HG03159 (cell line): ENCODE results near the gene F7.

Source experiments
- ATAC-seq: cut with Tn5 transposase; IDR thresholded peaks from one replicate; pipeline ENCODE4 v1.9.1; 2021; ENCODE audit warnings: mild to moderate bottlenecking, moderate library complexity; ENCODE audit not compliant: unreplicated experiment

Gene F7

DNA sequence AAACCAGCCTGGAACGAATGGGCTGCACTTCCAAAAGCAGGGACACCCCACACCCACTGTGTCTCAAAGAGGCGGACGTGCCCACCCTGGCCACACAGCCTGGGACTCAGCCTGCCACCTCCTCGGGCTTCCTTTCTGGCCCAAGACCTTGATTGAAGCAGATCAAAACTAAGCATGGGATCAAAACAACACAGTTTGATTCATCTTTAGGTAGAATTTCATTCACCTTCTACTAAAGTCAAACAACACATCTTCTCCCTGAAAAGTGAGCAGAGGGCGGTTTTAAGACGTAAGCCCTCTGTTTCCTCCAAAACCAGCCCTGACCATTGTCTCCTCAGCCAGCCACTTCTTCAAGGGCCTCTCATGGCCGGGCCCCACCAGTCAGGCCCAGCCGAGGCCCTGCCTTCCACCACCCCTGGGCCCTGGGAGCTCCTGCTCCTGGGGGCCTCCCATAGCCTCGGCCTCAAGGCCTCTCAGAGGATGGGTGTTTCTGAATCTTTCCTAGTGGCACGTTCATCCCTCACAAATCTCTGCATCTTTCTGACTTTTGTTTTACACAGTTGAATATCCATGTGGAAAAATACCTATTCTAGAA lies 10.7 kb downstream of the F7 start:
- ATAC-seq: no peak

DNA sequence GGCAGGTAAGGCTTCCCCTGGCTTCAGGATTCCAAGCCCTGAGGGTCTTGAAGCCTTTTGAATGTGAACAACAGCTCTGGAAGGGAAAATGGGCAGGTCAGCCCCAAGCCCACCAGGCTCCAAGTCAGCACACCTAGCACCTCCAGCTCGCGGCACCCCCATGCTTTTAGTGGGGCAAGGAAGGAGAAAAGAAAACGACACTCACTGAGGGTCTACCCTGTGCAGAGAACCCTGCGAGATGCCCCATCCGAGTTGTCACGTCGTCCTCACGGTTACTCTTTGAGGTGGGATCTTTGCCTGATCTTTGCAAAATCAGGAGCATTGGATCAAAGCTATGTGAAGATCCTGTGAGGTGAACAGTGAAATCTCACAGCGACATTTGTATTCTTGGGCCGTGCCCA lies 11.3 kb downstream of the F7 start:
- no peak for ATAC-seq

DNA sequence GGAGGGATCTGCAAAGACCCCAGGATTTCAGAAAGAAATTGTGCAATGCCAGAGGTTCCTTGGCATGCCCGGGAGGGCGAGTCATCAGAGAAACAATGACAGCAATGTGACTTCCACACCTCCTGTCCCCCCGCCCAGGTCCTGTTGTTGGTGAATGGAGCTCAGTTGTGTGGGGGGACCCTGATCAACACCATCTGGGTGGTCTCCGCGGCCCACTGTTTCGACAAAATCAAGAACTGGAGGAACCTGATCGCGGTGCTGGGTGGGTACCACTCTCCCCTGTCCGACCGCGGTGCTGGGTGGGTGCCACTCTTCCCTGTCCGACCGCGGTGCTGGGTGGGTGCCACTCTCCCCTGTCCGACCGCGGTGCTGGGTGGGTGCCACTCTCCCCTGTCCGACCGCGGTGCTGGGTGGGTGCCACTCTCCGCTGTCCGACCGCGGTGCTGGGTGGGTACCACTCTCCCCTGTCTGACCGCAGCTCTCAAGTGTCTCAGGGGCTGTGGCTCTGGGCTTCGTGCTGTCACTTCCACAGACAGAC lies 11.8 kb downstream of the F7 start:
- no peak for ATAC-seq

DNA sequence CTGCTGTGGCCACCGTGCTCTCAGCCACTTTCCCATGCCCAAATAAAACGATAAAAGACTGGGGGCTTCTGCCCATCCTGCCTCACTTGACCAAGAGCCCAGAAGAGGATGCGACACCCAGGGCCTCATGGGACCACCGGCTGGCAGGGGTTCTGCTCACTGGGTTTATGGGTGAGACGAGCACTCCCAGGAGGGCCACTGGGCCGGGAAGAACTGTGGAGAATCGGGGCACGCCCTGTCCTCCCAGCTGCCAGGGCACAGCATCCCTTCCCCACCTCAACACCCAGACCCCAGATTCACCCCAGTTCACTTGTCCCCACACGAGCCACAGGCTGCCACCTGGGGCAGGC lies 12.3 kb downstream of the F7 start:
- no peak for ATAC-seq

DNA sequence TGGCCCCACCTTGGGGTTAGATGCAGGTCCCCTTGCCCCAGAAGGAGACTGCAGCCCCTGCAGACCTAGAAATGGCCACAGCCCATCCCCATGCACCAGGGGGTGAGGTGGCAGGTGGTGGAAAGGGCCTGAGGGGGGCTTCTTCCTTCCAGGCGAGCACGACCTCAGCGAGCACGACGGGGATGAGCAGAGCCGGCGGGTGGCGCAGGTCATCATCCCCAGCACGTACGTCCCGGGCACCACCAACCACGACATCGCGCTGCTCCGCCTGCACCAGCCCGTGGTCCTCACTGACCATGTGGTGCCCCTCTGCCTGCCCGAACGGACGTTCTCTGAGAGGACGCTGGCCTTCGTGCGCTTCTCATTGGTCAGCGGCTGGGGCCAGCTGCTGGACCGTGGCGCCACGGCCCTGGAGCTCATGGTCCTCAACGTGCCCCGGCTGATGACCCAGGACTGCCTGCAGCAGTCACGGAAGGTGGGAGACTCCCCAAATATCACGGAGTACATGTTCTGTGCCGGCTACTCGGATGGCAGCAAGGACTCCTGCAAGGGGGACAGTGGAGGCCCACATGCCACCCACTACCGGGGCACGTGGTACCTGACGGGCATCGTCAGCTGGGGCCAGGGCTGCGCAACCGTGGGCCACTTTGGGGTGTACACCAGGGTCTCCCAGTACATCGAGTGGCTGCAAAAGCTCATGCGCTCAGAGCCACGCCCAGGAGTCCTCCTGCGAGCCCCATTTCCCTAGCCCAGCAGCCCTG lies 12.8 kb downstream of the F7 start:
- ATAC-seq: no peak

DNA sequence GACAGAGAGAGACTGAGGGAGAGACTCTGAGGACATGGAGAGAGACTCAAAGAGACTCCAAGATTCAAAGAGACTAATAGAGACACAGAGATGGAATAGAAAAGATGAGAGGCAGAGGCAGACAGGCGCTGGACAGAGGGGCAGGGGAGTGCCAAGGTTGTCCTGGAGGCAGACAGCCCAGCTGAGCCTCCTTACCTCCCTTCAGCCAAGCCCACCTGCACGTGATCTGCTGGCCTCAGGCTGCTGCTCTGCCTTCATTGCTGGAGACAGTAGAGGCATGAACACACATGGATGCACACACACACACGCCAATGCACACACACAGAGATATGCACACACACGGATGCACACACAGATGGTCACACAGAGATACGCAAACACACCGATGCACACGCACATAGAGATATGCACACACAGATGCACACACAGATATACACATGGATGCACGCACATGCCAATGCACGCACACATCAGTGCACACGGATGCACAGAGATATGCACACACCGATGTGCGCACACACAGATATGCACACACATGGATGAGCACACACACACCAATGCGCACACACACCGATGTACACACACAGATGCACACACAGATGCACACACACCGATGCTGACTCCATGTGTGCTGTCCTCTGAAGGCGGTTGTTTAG lies 13.7 kb downstream of the F7 start:
- no peak for ATAC-seq

DNA sequence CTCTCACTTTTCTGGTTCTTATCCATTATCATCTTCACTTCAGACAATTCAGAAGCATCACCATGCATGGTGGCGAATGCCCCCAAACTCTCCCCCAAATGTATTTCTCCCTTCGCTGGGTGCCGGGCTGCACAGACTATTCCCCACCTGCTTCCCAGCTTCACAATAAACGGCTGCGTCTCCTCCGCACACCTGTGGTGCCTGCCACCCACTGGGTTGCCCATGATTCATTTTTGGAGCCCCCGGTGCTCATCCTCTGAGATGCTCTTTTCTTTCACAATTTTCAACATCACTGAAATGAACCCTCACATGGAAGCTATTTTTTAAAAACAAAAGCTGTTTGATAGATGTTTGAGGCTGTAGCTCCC lies 14.2 kb downstream of the F7 start:
- ATAC-seq: no peak

DNA sequence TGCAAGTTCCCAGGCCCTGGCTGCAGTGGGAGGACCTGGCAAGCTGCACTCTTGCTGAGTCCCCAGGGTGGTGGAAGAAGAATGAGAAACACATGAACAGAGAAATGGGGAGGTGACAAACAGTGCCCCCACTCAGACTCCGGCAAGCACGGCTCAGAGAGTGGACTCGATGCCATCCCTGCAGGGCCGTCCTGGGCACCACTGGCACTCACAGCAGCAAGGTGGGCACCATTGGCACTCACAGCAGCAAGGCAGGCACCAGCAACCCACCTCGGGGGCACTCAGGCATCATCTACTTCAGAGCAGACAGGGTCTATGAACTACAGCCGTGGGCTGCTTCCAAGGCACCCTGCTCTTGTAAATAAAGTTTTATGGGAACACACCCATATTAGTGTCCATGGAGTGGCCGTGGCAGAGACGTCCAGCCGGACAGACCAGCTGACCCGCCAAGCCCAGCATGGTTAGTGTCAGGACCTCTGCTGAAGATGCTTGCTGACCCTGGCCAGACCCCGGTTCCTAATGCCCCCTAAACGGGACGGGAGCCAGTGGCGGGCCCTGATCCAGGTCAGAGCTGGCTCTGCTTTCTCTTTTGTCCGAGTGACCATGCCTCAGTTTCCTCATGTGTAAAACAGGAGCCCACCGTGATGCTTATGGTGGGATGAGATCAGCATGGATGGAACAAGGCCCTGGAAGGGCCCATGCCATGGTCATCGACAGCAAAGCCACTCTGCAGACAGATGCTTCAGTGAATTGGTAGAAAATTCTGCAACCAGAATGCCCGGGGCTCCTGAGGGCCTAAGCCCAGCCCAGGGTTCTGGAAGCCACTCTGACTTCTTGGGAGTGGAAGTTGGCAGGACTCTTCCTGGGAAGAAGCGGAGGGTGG lies 14.9 kb downstream of the F7 start:
- no peak for ATAC-seq

DNA sequence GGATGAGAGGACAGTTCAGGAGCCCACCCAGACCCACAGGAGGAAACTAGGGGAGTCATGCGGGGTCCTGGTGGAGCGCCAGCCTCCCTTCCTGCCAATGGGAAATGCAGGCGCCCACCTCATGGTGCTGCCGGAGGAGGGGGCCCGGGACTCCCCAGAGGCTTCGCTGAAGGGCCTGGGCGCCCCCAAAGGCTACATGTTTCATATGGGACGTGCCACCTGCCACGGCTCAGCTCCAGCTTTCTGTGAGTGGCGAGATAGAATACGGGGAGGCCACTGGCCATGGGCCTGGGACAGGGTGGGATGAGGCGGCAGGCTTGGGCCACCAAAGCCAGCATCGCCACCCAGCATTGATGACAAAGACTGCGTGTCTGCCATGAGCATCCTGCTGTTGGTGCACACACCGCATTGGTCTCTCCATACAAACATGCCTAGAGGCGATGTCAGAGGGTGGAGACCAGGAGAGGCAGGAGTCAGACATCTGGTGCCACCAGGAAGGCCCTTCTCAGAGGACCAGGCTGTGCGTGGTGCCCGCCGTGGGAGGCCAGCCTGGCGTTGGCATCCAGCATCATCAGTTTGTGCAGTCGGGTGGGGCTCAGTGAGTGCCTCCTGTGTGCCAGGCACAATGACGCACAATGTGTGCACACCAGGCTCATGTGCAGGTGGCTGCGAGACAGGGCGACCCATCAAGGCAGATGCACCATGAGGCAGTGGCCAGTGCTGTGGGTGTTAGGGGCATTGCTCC lies 15.8 kb downstream of the F7 start:
- no peak for ATAC-seq

DNA sequence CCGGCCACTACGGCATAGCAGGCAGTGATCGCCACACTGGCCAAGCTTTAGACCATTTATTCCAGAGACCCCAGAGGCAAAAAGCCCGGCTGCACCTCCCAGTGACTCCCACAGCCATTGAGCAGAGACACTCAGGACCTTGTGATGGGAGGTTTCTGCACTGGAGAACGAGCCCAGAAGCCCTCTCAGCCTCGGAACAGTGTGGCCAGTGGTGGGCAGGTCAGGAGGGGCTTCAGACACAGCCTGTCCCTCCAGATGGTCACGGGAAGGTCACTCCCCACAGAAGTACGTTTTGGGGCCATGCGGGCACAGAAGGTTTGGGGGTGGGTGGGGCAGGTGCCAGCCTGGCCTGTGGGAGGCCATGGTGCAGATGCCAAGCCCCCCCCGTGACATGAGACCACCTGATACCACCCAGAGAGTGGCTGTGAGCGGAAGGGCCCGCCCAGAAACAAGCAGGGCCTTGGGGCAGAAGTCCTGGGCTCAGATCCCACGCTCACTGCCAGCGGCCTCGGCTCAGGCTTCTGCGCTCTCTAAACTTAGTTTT lies 16.4 kb downstream of the F7 start:
- ATAC-seq: no peak

DNA sequence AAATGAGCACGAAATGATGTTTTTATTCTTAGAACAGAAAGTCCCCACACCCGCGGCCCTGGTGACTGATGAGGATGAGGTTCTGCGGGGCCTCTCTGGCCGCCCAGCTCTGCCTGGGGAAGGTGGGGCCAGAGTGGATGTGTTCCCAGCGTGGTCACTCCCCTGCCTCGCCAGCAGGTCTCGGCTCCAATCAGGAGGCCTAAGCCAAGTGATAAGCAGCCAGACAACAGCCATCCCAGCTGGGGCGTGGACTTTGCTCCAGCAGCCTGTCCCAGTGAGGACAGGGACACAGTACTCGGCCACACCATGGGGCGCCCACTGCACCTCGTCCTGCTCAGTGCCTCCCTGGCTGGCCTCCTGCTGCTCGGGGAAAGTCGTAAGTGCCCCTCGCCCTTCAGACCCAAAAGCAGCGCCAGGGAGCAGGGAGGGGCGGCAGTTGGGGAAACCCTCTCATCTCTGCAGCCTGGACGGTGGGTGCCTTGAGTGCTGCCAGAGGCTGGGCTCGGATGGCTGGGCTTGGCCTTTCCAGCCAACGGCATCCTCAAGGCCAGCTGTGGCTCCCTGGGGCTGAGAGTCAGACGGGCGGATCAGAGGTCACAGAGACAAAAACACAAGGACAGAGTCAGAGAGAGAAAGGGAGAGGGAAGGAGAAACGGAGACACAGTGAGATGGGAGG lies 17.1 kb downstream of the F7 start, which contains the start of gene F10:
Gene F10 (plus strand): TSS at position 250 of the 676 bp plus-strand sequence. CDS start 57 bp downstream, at position 307.
- no peak for ATAC-seq

DNA sequence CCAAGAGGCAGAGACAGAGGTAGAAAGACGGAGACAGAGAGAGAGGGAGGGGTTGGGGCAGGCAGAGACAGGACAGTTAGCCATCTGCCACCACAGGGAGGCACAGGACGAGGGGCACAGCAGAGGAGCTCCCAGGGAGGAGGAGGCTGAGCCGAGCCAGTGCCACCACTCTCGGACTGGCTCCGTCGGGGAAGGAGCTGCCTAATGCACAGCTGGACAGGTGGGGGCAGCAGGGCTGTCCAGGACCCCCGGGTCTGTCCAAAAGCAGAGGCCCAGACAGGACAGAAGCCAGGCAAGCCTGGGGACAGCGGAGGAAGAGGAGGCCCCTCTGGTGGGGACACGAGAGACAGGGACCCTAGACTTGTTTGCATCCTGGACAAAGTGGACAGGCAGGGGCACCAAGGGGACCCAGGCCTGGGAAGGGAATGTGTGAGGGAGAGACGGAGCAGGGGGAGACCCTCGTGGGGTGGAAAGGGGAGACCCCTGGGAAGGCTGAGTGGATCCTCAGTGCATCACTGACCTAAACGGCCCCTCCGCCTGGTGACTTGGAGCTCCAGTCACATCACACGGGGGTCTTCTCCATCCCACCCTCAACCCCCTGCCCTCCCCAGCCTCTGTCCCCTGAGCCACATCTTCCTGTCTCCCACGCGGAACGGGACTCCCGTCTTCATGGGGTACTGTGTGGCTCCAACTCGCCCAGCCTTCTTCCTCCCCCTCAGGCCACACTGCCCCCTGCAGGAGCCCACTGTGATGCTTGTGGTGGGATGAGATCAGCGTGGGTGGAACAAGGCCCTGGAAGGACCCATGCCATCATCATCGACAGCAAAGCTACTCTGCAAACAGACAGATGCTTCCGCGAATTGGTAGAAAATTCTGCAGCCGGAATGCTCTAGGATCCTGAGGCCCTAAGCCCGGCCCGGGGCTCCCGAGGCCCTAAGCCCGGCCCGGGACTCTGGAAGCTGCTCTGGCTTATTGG lies 17.9 kb downstream of the F7 start:
- no peak for ATAC-seq

DNA sequence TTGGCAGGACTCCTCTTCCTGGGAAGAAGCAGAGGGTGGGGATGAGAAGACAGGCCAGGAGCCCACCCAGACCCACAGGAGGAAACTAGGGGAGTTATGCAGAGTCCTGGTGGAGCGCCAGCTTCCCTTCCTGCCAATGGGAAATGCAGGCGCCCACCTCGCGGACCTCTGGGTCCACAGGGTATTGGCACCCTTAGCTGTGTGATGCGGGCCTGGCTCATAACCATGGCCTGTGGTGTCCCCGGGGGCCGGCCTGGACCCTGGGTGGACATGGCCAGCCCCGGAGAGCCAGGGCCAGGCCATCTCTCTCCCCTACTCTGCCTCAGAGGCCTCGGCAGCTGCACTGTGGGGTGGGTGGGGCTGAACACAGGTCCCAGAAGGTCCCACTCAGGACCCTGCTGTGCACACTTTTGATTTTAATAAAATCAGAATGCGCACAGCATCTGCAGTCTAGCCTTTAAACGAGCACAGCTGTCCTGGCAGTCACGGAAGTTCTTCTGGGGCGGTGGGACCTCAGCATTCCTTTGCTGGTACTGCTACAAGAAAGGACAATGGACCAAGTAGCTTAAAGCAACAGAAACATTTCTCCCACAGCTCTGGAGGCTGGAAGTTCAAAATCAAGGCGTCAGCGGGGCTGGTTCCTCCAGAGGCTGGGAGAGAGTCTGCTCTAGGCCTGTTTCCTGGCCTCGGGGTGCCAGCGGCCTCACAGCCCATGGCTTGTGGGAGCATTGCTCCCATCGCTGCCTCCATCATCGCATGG lies 18.8 kb downstream of the F7 start:
- ATAC-seq: no peak

DNA sequence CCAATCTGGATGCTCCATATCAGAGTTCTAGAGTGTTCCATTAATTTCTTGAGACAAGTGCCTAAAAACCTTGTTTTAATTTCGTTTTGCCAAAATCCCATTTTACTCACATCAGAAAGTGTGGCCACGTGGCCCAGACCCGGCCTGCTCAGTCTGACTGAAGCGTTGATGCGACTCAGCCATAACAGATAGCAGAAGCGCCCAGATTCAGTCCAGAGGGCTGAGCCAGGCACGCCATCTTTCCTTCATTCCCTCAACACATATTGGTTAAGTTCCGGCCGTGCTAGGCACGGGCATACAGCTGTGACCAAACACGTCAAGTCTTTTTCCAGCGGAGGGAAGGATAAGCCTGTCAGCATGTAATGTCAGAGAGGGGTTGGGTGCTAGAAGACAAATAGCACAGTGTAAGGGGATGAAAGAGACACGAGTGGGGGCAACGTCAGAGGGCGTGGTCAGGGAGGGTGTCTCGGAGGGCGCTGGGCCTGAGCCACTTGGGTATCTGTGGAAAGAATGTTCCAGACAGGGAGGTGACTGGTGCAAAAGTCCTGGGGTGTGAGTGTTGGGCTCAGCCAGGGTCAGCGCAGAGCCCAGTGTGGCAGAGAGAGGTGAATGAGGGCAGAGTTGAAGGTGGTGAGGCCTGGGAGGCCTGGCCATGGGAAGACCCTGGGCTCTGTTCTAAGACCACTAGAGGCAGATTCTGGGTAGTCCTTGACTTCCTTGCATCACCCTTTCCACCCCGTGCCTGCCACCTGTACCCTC lies 20.1 kb downstream of the F7 start:
- no peak for ATAC-seq

DNA sequence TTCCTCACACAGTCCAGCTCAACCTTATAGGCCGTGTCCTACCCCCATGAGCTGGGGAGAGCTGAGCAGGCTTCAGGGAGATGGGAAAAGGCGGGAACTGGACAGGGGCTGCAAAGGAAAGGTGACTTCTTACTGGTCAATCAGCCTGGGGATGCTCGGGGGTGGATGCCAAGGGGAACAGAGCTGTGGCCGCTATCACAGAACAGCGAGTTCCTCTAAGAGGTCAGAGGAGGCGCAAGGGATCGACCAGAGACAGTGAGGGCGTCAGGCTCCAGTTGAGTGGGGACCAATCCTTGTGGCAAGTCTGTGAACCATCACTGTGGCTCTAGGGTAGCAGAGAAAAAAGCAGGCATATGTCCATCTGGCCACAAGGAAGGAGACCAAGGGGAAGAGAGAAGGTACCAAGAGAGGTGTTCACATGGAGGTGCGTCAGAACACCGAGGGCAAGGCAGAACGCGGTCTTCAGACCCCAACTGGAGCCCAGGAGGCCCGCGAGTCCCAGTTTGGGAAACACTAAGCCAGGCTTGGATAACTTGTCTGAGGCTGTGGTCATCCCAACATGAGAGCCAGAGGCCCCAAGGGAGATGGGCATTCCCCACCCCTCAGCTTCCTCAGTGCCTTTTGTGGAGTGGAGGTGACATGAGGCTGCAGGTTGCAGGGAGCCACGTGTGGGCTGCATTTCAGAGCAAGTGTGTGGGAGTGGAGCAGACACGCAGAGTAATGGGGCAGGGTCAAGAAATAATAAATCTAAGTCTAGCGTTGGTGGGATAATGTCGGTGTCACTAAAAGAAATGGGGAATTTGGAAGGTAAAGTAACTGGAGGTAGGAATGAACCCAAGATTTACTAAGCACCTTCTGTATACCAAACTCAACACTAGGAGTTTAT lies 20.9 kb downstream of the F7 start:
- ATAC-seq: no peak

DNA sequence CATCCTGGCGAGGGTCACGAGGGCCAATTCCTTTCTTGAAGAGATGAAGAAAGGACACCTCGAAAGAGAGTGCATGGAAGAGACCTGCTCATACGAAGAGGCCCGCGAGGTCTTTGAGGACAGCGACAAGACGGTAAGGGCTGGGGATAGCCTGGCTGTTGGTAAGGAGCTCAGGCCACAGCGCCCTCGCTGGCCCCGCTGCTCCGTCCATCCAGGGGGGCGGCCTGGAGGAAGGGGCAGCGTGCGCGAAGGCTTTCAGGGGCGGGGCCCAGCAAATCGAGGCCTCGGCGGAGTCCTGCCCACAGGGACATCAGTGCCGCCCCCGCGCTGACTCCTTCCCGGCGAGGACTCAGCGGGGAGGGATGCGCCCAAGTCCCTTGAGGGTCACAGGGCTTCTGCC lies 23.9 kb downstream of the F7 start:
- no peak for ATAC-seq
